MM.1S (cell line): ENCODE data around the gene CHST11.

Source experiments
- DNase-seq: peaks from one replicate; pipeline ENCODE4 v3.0.0-alpha.2; 2015
- H2AFZ ChIP-seq: fragments of 300-600 bp; sonication (generic); 2 replicates; pipeline ENCODE4 v1.6.0; 2016; ENCODE audit warnings: antibody characterized with exemption, low read length
- H3F3A ChIP-seq: fragments of 300-600 bp; sonication (generic); 2 replicates; pipeline ENCODE4 v1.6.1; 2016; ENCODE audit warnings: mild to moderate bottlenecking, antibody characterized with exemption, low read length, moderate library complexity, mixed read lengths; ENCODE audit not compliant: insufficient read depth
- H3K27ac ChIP-seq: fragments of 300-600 bp; sonication (generic); 2 replicates; pipeline ENCODE4 v1.5.1; 2016; ENCODE audit warnings: mild to moderate bottlenecking, low read length
- H3K27me3 ChIP-seq: fragments of 300-600 bp; sonication (generic); replicated peaks from 2 replicates; pipeline ENCODE4 v1.6.0; 2016; ENCODE audit warnings: low read length; ENCODE audit not compliant: insufficient read depth
- H3K36me3 ChIP-seq: fragments of 300-600 bp; sonication (generic); replicated peaks from 2 replicates; pipeline ENCODE4 v1.6.1; 2016; ENCODE audit warnings: mild to moderate bottlenecking, low read length, mixed read lengths; ENCODE audit not compliant: insufficient read depth
- H3K4me1 ChIP-seq: fragments of 300-600 bp; sonication (generic); 2 replicates; pipeline ENCODE4 v1.6.1; 2016; ENCODE audit warnings: low read length, mixed read lengths
- H3K4me2 ChIP-seq: fragments of 300-600 bp; sonication (generic); 2 replicates; pipeline ENCODE4 v1.6.0; 2016; ENCODE audit warnings: low read depth, low read length
- H3K4me3 ChIP-seq: fragments of 300-600 bp; sonication (generic); 2 replicates; pipeline ENCODE4 v1.5.1; 2016; ENCODE audit warnings: low read length, mixed read lengths
- H3K79me2 ChIP-seq: fragments of 300-600 bp; sonication (generic); 2 replicates; pipeline ENCODE4 v1.6.1; 2016; ENCODE audit warnings: mixed run types, low read length, mixed read lengths
- H3K9ac ChIP-seq: fragments of 300-600 bp; sonication (generic); 2 replicates; pipeline ENCODE4 v1.6.1; 2016; ENCODE audit warnings: low read length, mixed read lengths
- H3K9me2 ChIP-seq: fragments of 300-600 bp; sonication (generic); replicated peaks from 2 replicates; pipeline ENCODE4 v1.6.1; 2016; ENCODE audit warnings: mild to moderate bottlenecking, low read length, mixed read lengths; ENCODE audit not compliant: insufficient read depth
- H3K9me3 ChIP-seq: fragments of 300-600 bp; sonication (generic); replicated peaks from 2 replicates; pipeline ENCODE4 v1.6.1; 2016; ENCODE audit warnings: mild to moderate bottlenecking, low read length, mixed read lengths; ENCODE audit not compliant: insufficient read depth
- H4K20me1 ChIP-seq: fragments of 300-600 bp; sonication (generic); 2 replicates; pipeline ENCODE4 v1.6.1; 2016; ENCODE audit warnings: mild to moderate bottlenecking, low read length, moderate library complexity, mixed read lengths; ENCODE audit not compliant: insufficient read depth
- CTCF ChIP-seq: fragments of 300-600 bp; sonication (generic); IDR thresholded peaks from 2 replicates; pipeline ENCODE4 v1.5.1; 2016; ENCODE audit warnings: antibody characterized with exemption, low read length, mixed read lengths
- EZH2 ChIP-seq: fragments of 300-600 bp; sonication (generic); optimal IDR thresholded peaks from 2 replicates; pipeline ENCODE3; 2017; ENCODE audit warnings: low read depth, mild to moderate bottlenecking, antibody characterized with exemption, low read length, mixed read lengths
- EZH2phosphoT487 ChIP-seq: fragments of 300-600 bp; sonication (generic); IDR thresholded peaks from 2 replicates; pipeline ENCODE4 v1.6.1; 2018; ENCODE audit warnings: antibody characterized with exemption, low read length

CHST11 gene

GRCh38 chr12:104684884-104685283 lies 228.1 kb downstream of the CHST11 start:
- Histone ChIP-seq H3K9me3 (no peaks in the 10 kb centered on the region), H3K27ac (no peak overlapping the region), H3K36me3 (no peaks in the 10 kb centered on the region), H3K4me1 (peaks cover 6% of the 10 kb centered on the region; the same call in 1 of the 2 replicates), H3K4me3 (no peak overlapping the region), H3K9me2 (no peaks in the 10 kb centered on the region), H3K79me2 (peaks cover 7% of the 10 kb centered on the region; the same call in 1 of the 2 replicates), H4K20me1 (no peaks in the 10 kb centered on the region), H3K4me2 (no peak overlapping the region), H3F3A (no peaks in the 10 kb centered on the region), H3K27me3 (no peaks in the 10 kb centered on the region), H2AFZ (no peak overlapping the region), H3K9ac (no peak overlapping the region)
- TF ChIP-seq EZH2phosphoT487 (no peak), CTCF (no peak), EZH2 (no peak)
- DNase-seq = no peak

DNA sequence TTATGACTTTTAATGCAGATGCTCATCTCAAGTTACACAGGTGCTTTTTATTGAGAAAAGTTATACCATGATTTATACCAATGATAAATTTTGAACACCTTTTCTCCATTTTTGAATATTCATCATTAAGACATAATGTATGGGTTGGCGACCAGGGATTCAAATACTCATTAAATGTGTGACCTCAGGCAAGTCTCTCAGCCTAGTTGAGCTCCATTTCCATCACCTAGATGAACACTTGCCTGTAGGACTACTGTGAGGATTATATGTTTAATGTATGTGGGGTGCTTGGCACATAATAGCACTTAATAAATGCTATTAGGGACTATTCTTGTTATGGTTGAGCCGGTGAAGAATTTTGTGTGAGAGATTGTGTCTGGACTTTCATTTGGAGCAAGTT lies 228.6 kb downstream of the CHST11 start:
- Histone ChIP-seq H3K36me3 (no peaks in the 10 kb centered on the region), H3K9me3 (no peaks in the 10 kb centered on the region), H3F3A (no peaks in the 10 kb centered on the region), H4K20me1 (no peaks in the 10 kb centered on the region), H3K27me3 (no peaks in the 10 kb centered on the region), H3K9me2 (no peaks in the 10 kb centered on the region), H3K4me2 (no peak overlapping the region), H2AFZ (no peak overlapping the region), H3K4me3 (no peak overlapping the region), H3K27ac (no peak overlapping the region), H3K9ac (no peak overlapping the region), H3K4me1 (peaks cover 6% of the 10 kb centered on the region; the same call in 1 of the 2 replicates), H3K79me2 (peaks cover 7% of the 10 kb centered on the region; the same call in 1 of the 2 replicates)
- DNase-seq = no peak
- no peak for TF ChIP-seq EZH2phosphoT487
- TF ChIP-seq EZH2 = no peak
- TF ChIP-seq CTCF = no peak

DNA sequence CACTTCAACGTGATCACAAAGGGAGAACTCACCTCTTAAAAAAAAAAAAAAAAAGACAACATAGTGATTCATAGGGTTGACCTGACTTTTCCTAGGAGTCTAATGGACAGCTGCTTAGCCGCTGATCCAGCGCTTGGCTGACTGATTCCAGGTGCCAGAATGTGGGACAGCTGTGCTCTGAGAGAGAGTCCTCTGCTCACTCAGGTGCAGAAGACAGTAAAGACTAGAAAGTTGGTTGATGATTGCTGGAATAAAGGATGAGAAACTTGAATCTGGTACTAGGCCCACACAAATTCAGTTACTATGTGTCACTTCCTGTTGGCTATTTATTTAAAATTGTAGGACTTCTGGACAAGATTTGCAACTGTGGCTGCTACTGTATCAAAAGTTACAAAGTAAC lies 229.4 kb downstream of the CHST11 start:
- Histone ChIP-seq H3K9me3 (no peaks in the 10 kb centered on the region), H3F3A (no peaks in the 10 kb centered on the region), H3K4me3 (no peak overlapping the region), H3K4me2 (no peak overlapping the region), H3K79me2 (peaks cover 7% of the 10 kb centered on the region; the same call in 1 of the 2 replicates), H4K20me1 (no peaks in the 10 kb centered on the region), H3K4me1 (peaks cover 6% of the 10 kb centered on the region; the same call in 1 of the 2 replicates), H3K27me3 (no peaks in the 10 kb centered on the region), H3K9me2 (no peaks in the 10 kb centered on the region), H3K27ac (no peak overlapping the region), H3K36me3 (no peaks in the 10 kb centered on the region), H3K9ac (no peak overlapping the region), H2AFZ (no peak overlapping the region)
- DNase-seq = no peak
- no peak for TF ChIP-seq CTCF
- TF ChIP-seq EZH2phosphoT487 = no peak
- no peak for TF ChIP-seq EZH2
